Stimulated activated CD8-positive, alpha-beta memory T cell treated with anti-CD3 and anti-CD28 coated beads, Interleukin-12 subunit alpha, Interleukin-12 subunit beta, amount 100 ng/mL, for 24 hours (primary cell): ENCODE data around the gene MRPL11.
"Not testable (repeated sequence)": the region's sequence is repeated elsewhere in the genome, so short reads cannot be mapped to it uniquely, and the experiment has no call there.

Source experiments
- DNase-seq: peaks from one replicate; pipeline ENCODE4 v3.0.0-alpha.2; 2020; ENCODE audit errors: extremely low read depth

Gene MRPL11

GRCh38 chr11:66431287-66431686 is 7.4 kb downstream of the MRPL11 start:
- not testable (repeated sequence) for DNase-seq

GRCh38 chr11:66429983-66430602 is 8.6 kb downstream of the MRPL11 start:
- peak; percentile 54 for DNase-seq

GRCh38 chr11:66428933-66429332 is 9.7 kb downstream of the MRPL11 start:
- no peak for DNase-seq

GRCh38 chr11:66426314-66426713 is 12.3 kb downstream of the MRPL11 start:
- no peak for DNase-seq

- peak; percentile 43 for DNase-seq
Measured at GRCh38 chr11:66421492-66422205, 17.0 kb downstream of the MRPL11 start.

DNA sequence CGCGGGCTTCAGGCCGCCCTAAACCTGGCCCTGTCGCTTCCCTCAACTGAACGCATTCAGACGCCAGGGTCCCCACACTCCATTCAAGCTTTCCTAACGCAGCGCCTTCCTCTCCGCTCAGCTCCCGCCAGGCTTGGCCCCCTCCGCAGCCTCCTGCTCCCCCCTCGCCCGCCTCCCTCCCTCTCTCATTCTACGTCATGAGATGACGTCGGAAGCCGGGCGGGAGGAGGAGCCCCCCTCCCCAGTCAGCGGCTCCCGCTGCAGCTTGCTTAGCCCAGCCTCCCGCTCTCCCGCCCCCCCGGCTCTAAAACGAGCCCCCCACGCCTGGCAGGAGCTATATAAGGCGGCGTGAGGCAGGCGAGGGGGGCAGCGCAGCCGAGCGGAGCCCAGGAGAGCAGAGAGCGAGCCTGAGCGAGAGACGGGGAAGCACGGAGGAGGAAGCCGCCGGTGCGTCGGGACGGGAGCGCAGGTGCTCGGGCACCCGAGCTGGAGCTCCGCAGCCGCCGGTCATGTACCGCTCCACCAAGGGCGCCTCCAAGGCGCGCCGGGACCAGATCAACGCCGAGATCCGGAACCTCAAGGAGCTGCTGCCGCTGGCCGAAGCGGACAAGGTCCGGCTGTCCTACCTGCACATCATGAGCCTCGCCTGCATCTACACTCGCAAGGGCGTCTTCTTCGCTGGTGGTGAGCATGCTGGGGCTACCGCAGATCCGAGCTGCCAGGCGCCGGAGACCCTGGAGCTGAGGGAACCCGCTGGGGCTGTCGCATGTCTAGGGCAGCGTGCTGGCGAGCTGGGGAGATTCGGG is 17.8 kb downstream of the MRPL11 start, which contains the start of gene NPAS4:
NPAS4 (plus strand) TSS at position 365 of the 806 bp plus-strand sequence; CDS start at position 510, 145 bp downstream.
- no peak for DNase-seq

DNA sequence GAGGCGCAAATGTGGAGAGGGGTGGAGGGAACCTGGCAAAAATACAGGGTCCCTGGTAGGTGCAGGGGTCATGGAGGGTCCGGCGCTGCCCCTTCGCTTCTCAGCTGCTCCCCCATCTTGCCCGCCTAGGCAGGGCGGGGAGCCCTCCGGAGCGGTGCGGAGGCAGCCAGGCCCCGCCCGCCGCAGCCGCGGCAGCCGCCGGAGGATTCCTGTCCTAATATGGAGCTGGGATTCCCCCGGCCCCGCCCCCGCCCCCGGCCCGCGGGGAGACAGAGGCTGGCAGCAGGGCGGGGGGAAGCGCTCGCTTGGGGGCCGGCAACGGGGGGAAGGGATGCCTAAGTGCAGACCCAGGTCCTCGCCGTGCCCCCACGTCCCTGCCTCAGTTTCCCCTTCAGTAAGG is 18.8 kb downstream of the MRPL11 start:
- DNase-seq = no peak

- DNase-seq = no peak
Measured at GRCh38 chr11:66418986-66419308, 19.7 kb downstream of the MRPL11 start.

GRCh38 chr11:66418168-66418985 is 20.3 kb downstream of the MRPL11 start:
- peak; percentile 41 for DNase-seq

GRCh38 chr11:66417000-66417399 is 21.6 kb downstream of the MRPL11 start:
- DNase-seq = no peak

DNA sequence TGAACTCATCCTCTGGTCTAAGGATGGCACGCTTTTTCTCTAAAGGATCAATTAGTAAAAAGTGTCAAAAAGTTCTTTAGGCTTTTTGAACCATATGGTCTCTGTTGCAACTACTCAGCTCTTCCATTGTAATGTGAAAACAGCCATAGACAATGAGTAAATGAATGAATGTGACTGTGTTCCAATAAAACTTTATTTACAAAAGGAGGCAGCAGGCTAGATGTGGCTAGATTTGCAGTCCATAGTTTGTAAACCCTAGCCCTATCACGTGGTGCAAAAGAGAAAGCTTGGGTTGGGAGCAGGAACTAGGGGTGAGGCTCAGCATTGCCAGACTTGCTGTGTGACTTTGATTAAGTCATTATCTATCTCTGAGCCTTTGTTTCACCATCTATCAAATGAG is 23.2 kb downstream of the MRPL11 start:
- DNase-seq = no peak

GRCh38 chr11:66414120-66414934 is 24.3 kb downstream of the MRPL11 start:
- DNase-seq = no peak

- no peak for DNase-seq
Measured at GRCh38 chr11:66413167-66413566, 25.5 kb downstream of the MRPL11 start.

GRCh38 chr11:66412110-66412509 is 26.5 kb downstream of the MRPL11 start:
- DNase-seq = no peak

- no peak for DNase-seq
Measured at GRCh38 chr11:66411323-66411722, 27.3 kb downstream of the MRPL11 start.

DNA sequence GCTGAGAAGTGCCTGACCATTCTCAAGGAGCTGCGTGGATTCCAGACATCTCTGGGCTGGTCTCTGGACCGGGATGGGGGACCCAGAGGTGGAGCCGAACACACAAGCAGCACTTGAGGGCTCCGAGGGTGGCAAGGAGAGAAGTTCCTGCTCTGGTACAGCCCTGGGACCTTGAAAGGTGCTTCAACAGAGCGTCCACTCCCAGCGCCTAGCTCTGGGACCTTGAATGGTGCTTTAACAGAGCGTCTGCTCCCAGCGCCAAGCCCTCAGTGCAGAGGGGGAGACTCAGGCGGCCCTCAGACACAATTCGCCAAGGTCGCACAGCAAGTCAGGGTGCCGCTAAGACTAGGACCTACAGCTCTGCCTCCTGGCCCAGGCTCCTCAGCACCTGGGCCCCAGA is 28.5 kb downstream of the MRPL11 start:
- DNase-seq = no peak

- no peak for DNase-seq
Measured at GRCh38 chr11:66409226-66409625, 29.4 kb downstream of the MRPL11 start.

DNA sequence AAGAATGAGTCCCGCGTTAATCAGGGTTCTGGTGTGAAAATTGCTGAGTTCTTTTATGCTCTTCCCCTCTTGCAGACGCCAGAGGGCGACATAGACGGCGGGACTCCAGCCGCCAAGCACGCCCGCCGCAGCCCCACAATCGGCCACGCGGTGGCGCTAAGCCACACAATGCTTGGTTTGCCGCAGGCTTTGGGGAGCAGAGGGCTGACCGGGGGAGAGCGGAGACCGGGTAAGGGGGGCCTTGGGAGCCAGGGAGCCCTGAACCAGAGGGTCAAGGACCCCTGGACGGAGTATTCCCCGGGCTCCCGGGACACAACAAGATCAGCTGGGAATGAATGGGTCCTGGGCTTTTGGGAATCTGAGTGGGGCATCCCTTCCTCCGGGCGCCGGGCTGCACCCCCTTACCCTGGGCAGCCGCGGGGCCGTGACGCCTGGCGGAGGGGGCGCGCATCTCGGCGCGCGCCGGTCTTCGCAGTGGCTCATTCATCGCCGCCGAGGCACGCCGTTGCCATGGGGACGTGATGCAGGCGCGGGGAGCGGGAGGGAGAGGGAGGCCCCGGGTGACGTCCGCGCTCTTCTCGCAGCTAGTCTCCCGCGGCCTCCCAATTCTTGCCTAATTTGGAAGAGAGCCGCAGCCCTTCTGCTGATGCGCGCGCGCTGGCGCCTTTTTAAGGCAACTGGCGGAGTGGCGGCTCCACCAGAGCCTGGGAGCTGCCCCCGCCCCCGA is 30.0 kb downstream of the MRPL11 start:
- peak; percentile 68 for DNase-seq

- no peak for DNase-seq
Measured at GRCh38 chr11:66407651-66408050, 31.0 kb downstream of the MRPL11 start.

- no peak for DNase-seq
Measured at GRCh38 chr11:66393954-66394353, 44.7 kb downstream of the MRPL11 start.
